ENCODE results near the gene USP9X.
"Not testable (repeated sequence)": the region's sequence is repeated elsewhere in the genome, so short reads cannot be mapped to it uniquely, and the experiment has no call there.

Gene USP9X

GRCh38 chrX:41122664-41123257 lies 37.5 kb downstream of the USP9X start:
- no peak for DNase-seq (ENCODE audit: low read depth in 2 of 2, low spot score in 1 of 2)

- no peak for DNase-seq (ENCODE audit: low read depth in 2 of 2, low spot score in 1 of 2)
Measured at GRCh38 chrX:41127477-41128192, 42.4 kb downstream of the USP9X start.

- DNase-seq (ENCODE audit: low read depth in 2 of 2, low spot score in 1 of 2) = no peak
Measured at GRCh38 chrX:41128955-41129354, 43.7 kb downstream of the USP9X start.

GRCh38 chrX:41131766-41132165 lies 46.5 kb downstream of the USP9X start:
- DNase-seq (ENCODE audit: low read depth in 2 of 2, low spot score in 1 of 2) = no peak

GRCh38 chrX:41133551-41133950 lies 48.3 kb downstream of the USP9X start:
- no peak for DNase-seq (ENCODE audit: low read depth in 2 of 2, low spot score in 1 of 2)

GRCh38 chrX:41137589-41137988 lies 52.3 kb downstream of the USP9X start:
- DNase-seq (ENCODE audit: low read depth in 2 of 2, low spot score in 1 of 2) = no peak

GRCh38 chrX:41142130-41142910 lies 57.1 kb downstream of the USP9X start:
- no peak for DNase-seq (ENCODE audit: low read depth in 2 of 2, low spot score in 1 of 2)

- no peak for DNase-seq (ENCODE audit: low read depth in 2 of 2, low spot score in 1 of 2)
Measured at GRCh38 chrX:41144873-41145272, 59.6 kb downstream of the USP9X start.

- no peak for DNase-seq (ENCODE audit: low read depth in 2 of 2, low spot score in 1 of 2)
Measured at GRCh38 chrX:41145920-41146608, 60.8 kb downstream of the USP9X start.

GRCh38 chrX:41148553-41148952 lies 63.3 kb downstream of the USP9X start:
- no peak for DNase-seq (ENCODE audit: low read depth in 2 of 2, low spot score in 1 of 2)

- no peak for DNase-seq (ENCODE audit: low read depth in 2 of 2, low spot score in 1 of 2)
Measured at GRCh38 chrX:41150043-41150442, 64.8 kb downstream of the USP9X start.

- DNase-seq (ENCODE audit: low read depth in 2 of 2, low spot score in 1 of 2) = not testable (repeated sequence)
Measured at GRCh38 chrX:41151726-41152125, 66.5 kb downstream of the USP9X start.

- no peak for DNase-seq (ENCODE audit: low read depth in 2 of 2, low spot score in 1 of 2)
Measured at GRCh38 chrX:41152221-41152620, 67.0 kb downstream of the USP9X start.

GRCh38 chrX:41153448-41153847 lies 68.2 kb downstream of the USP9X start:
- DNase-seq (ENCODE audit: low read depth in 2 of 2, low spot score in 1 of 2) = no peak

- DNase-seq (ENCODE audit: low read depth in 2 of 2, low spot score in 1 of 2) = no peak
Measured at GRCh38 chrX:41153957-41154356, 68.7 kb downstream of the USP9X start.

GRCh38 chrX:41164449-41164848 lies 79.2 kb downstream of the USP9X start:
- DNase-seq (ENCODE audit: low read depth in 2 of 2, low spot score in 1 of 2) = no peak

- no peak for DNase-seq (ENCODE audit: low read depth in 2 of 2, low spot score in 1 of 2)
Measured at GRCh38 chrX:41167888-41168287, 82.6 kb downstream of the USP9X start.

GRCh38 chrX:41176263-41176662 lies 91.0 kb downstream of the USP9X start:
- no peak for DNase-seq (ENCODE audit: low read depth in 2 of 2, low spot score in 1 of 2)

- no peak for DNase-seq (ENCODE audit: low read depth in 2 of 2, low spot score in 1 of 2)
Measured at GRCh38 chrX:41177297-41177696, 92.1 kb downstream of the USP9X start.

- DNase-seq (ENCODE audit: low read depth in 2 of 2, low spot score in 1 of 2) = no peak
Measured at GRCh38 chrX:41178201-41178600, 93.0 kb downstream of the USP9X start.

GRCh38 chrX:41180194-41180908 lies 95.1 kb downstream of the USP9X start:
- DNase-seq (ENCODE audit: low read depth in 2 of 2, low spot score in 1 of 2) = peak in 1 of 2 donors; percentile 10
